GM21423 (cell line): Measurements from ENCODE around the gene ALPL.
"Not testable (repeated sequence)": the region's sequence is repeated elsewhere in the genome, so short reads cannot be mapped to it uniquely, and the experiment has no call there.

Source experiments
- ATAC-seq: cut with Tn5 transposase; IDR thresholded peaks from one replicate; pipeline ENCODE4 v1.9.1; 2021; ENCODE audit warnings: mild to moderate bottlenecking, moderate library complexity; ENCODE audit not compliant: unreplicated experiment

The ALPL gene

DNA sequence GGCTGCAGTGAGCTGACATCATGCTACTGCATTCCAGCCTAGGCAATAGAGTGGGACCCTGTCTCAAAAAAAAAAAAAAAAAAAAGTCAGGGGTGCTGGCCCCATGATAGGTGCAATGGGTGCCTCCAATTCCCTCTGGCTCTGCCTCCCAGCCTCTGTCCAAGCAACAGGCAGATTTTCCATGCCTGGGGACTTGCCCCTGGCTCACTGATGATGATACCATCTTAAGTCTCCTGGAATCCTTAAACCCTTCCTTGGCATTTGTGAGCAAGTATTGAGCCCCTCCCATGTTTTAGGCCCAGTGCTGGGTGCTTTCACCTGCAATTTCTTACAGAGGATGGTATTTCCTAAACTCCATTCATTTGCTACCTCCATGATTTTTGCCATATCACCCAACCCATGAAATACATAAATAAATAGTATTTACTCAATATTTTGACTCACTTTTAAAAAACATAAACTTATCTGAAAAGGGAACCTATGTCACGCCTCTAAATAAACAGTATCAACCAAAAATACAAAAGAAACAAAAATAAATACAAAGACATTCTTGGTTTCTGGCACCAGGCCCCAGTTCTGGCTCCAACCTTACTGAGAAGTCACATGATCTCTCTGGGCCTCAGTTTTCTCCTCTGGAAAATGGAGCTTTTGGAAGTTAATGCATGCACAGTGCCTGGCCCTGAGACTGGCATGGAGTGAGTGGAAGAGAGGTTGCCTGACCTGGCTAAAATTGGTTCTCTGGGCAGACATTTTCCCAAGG lies 1.5 kb upstream of the ALPL start:
- no peak for ATAC-seq

DNA sequence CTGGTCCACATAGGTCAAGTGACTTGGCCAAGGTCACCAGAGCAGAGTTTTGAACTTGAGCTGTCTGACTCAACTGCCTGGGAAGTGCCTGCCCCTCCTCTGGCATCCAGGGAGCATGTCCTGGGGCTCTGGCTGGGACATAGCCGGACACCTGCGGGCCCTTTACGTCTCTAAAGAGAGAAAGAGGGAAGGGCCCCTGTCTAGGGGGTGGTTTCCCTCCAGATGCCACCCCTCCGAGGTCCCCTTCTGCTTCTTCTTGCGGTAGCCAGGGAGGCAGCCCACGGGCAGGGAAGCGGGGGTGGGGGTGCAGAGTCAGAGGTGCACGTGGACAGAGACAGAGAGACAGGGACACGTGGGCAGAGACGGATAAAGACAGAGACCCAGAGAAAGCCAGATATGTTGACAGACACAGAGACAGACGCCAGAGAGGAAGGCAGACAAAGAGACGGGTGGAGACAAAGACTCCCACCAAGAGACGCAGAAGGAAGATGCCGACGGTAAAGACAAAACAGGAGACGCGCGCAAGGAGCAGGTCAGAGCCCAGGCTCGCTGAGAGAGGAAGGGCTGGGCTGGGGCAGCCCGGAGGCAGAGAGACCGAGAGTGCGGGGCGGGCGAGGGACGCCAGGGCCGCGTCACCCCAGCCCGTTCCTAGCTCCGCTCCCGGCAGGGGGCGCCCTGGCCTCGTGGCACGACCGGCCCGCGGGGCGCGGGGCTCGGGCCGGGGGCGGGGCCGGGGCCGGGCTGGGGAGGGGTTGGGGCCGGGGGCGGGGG lies 458 bp upstream of the ALPL start:
- ATAC-seq = no peak

DNA sequence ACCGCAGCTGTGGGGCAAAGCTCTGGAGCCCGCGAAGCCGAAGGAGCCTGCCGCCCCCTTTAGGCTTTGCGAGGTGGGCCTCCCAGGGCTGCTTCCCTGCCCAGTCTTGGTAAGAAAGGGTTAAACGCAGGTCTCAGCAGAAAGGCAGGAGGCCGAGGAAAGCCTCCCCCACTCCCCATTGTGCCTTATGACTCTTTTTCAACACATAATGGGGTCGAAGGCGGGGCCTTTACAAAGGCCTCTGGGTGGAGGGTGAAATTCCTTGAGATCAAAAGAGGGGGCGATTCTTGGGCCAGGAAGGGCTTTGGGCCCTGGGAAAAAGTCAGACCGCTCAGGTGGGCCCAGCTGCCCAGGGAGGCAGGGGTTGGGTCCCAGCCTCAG lies 880 bp downstream of the ALPL start:
- no peak for ATAC-seq

DNA sequence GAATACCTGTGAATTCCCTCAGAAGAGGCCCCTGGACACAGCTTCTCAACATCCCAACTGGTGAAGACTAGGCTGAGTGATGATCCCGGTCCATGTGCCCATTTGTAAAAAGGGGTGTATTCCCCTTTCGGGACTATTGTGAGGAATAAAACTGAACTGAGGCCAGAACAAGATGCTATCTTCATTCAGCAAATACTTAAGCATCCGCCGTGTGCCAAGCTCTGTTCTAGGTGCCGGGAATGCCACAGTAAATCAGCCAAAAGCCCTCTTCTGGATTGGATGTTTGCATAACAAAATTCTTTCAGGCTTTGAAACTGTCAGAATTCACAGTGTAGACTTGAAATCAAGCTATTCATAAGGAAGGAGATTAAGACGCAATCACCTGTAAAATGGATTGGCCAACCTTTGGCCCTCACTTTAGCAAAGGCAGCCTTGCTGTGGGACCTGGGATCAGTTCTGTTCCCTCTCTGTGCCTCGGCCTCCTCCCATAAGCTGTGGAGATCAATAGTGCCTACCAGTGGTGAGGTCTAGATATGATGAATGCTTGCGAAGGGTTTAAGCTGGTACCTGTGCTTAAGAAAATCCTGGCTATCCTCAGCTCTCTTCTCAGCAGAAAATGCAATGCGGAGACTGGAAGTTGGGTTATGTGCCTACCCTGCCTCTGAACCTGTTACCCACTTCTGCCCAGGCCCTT lies 1.8 kb downstream of the ALPL start:
- no peak for ATAC-seq

DNA sequence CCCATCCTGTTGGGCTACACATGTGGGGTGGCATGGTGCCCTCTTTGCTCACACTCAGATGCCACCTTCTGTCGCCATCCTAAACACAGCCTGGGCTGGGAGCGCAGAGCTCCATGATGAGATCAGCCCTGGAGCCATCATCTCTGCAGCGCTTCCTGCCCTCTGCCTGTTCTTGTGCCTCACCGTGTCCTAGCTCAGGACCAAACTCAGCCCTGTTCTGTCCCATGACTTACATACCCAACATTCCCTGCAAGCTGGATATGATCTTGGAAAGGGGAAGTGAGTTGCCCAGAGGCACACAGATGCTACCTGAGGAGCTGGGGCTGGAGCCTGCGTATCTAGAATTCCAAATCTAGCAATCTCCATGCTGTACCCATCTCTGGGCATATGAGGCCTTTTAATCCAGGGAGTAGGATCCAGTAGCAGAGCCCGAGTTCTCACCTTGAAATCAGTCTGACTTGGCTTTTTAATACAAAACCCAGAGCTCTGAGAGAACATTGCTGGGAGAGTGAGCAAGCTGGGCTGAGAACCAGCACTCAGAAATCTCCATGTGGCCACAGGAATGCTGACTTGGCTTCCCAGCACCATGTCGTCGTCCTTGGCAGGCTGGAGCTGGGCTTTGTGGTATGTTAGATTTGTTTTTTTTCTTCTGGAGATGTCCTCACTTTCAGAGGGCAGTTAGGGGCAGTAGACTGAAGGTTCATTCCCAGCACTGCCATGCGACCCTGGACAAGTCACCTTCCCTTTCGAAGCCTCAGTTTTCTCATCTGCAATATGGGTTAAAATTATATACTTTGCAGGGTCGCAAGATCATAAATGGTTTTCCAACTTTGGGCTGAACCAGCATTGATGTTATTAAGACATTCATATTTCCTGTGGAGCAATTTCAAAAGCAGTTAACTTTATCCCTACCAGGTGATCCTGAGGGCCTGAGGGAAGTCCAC lies 2.6 kb downstream of the ALPL start:
- ATAC-seq = no peak

DNA sequence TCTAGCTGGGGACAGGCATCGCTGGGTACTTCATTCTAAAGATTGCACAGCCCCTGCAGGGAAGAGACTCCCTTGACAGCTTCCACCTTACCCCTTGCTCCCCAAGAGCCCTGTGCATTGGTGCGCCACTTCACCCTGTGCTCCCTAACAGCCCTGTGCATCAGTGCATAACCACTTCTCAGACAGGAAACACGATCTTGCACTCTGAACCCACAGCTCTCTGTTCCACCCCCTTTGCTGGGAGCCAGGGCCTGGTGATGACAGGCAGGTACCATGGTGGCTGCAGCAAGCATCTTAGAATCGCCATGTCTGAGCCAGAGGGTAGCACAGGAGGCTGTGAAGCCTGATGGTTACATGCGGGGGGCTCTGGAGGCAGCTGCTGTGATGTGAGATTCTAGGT lies 5.0 kb downstream of the ALPL start:
- ATAC-seq = peak; percentile 60

DNA sequence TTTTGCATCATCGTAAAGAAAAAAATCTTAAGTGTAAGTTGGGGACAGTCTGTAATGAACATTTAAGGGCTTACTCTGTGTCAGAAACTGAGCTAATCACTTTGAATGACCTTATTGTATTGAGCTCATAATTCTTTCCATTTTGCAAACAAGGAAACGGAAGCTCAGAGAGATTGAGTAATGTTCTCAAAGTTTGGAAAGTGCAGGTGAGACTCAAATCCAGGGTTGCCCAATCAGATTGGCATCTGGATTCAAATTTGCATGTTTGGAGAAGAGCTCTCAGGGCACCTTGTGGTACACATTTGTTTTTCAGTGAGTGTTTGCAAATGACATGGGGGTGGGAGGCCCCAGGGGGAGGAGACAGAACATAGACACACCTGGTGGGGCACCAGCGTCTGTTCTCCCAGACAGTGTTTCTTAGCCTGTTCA lies 8.0 kb downstream of the ALPL start:
- no peak for ATAC-seq

DNA sequence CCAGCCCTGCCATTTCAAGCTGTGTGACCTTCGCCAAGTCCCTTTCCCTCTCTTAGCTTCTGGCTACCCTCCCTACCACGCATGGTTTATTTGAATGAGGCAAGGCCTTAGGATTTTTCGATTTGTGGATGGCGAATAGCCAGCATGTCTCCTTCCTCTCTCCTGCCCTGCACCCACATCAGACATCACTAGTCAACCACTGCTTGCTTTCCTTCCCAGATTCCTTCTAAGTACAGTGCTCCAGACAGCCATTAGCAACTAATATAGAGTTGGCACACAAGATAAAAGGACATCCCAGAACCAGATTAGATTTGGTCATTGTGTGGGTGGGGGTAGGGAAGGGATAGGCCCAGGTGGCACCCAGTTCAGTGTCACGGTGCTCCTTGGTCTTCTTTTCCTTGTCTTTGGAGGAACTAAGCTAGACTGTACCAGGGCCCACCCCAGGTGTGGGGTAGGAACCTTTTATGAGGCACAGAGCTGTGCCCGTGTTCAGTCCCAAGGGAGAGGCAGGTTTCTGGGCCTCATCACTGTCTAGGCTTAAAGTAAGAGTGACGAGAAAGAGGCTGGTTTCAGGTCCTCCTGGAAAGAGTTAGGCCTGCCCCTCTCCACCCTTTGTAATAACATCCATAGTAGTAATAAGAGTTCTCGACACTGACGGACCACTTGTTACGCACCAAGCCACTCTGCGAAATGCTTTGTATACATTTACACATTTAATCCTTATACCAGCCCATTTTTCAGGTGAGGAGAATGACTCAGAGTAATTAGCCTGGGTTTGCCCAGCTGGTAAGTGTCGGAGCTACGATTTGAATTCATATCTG lies 8.6 kb downstream of the ALPL start:
- ATAC-seq = no peak

DNA sequence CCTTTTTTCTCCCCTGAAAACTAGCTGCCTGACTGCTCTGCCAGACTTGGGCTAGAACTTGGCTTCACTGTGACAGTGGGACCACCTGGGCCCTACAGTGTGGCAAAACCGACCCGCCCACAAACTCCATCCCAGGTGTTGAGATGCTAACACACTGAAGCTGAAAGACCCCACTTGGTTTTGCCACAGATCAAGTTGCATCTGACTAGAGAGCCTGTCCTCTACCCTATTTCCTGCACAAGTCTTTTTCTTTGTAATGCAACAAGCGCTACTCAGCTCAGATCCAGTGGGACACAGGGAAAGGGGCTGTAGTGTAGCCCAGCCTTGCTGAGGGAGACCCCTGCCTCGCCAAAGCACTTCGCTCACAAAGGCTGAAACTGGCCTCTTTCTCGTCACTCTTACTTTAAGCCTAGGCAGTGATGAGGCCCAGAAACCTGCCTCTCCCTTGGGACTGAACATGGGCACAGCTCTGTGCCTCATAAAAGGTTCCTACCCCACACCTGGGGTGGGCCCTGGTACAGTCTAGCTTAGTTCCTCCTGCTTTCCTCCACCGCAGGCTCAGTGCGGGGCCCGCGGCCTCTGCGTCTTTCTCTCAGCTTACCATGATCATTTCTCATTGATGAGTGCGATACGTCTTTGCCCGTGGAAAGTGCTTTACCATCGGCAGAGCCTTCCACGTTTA lies 9.7 kb downstream of the ALPL start:
- no peak for ATAC-seq

DNA sequence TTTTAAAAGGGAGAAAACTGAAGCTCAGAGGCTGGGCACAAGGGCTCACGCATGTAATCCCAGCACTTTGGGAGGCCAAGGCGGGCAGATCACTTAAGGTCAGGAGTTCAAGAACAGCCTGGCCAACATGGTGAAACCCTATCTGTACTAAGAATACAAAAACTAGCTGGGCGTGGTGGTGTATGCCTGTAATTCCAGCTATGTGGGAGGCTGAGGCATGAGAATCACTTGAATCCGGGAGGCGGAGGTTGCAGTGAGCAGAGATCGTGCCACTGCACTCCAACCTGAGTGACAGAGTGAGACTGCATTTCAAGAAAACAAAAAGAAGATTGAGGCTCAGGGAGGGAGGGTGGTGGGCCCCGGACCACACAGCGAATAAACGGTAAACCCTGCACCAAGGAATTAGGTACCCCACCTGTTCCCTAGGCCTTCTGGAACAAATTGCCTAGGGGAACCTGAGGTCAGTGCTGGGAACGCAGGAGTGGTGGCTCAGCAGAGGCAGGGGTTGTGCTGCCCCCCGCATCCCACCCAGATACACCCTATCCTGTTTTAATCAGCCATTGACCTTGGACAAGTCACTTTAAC lies 10.4 kb downstream of the ALPL start:
- ATAC-seq = not testable (repeated sequence)

DNA sequence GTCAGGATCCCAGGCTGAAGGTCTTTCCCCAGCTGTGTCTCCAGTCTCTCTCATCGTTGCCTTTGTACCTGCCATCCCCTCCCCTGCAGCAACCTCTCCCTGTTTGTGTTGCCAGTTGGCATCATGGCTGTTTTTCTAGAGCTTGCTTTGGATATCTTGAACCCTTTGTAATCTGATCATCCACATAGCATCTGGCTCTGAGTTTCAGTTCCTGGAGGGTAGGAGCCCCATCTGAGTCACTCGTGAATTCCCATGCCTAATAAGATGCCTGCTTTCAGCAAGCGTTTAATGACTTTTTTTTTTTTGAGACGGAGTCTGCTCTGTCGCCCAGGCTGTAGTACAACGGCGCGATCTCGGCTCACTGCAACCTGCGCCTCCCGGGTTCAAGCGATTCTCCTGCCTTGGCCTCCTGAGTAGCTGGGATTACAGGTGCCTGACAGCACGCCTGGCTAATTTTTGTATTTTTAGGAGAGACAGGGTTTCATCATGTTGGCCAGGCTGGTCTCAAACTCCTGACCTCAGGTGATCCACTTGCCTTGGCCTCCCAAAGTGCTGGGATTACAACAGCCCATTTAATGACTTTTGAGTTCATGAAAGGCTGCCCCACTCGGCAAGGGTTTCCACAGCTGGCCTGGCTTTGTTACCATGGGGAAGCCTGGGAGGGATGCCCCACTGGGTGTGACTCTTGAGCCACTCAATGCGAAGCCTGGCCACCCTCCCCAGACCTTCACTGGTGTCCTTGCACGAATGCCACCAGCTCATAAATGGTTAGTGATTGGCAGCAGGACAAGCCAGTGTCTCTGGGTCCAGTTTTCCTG lies 11.9 kb downstream of the ALPL start:
- ATAC-seq = no peak

DNA sequence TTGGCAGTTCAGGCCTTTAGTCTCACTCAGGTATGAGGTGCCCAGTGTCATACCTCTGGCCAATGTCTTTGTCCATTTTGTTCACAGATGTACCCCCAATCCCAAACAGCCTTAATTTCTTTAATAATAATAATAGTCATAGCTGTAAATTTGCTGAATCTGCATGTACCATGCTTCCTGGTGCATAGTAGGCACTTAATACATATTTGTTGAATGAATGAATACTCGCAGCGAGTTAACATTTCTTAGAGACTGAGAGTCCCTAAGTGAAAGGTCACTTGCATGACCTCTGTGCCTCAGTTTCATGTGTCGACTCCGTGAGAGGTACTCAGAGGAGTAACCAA lies 12.5 kb downstream of the ALPL start:
- no peak for ATAC-seq

DNA sequence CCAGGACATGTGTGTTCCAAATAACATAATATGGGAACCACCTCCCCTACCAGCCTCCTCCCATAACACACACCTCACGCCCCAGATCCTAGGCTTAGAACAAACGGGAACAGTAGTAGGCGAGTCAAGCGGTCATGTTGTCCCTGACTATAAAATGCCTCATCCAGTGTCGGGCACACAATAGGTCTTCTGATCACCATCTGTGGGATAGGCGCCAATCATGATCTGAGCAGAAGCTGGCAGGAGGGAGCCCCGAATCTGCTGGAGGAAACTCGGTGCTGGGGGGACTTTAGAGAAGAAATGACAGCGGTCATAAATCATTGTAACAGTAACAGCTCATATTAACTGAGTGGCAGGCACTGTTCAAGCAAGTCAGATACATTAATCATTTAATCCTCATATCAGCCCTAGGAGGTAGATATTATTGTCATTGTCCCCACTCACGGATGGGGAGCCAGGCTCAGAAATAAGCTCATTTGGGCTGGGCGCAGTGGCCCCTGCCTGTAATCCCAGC lies 13.4 kb downstream of the ALPL start:
- no peak for ATAC-seq

DNA sequence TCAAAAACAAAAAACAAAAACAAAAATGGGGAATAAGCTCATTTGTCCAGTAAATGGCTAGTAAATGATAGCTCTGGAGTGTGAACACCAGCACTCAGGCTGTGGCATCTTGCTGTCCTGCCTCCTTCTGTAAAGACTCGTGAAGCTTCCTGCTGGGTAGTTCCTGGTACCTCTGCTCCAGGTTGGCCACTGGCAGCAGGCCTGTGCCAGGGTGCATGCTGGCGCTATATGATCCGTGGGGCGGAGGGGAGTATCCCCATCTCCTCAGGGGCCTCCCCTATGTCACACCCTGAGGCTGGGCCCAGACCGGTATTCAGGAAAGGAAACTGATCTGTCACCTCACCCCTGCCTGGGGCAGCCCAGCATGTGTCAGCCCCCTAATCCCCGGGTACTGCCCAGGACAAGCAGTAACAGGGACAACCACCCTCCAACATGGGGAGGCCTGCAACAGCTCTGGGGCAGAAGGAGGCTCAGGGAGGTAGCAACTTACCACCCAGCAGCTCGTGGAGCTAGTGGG lies 14.1 kb downstream of the ALPL start:
- ATAC-seq = no peak

DNA sequence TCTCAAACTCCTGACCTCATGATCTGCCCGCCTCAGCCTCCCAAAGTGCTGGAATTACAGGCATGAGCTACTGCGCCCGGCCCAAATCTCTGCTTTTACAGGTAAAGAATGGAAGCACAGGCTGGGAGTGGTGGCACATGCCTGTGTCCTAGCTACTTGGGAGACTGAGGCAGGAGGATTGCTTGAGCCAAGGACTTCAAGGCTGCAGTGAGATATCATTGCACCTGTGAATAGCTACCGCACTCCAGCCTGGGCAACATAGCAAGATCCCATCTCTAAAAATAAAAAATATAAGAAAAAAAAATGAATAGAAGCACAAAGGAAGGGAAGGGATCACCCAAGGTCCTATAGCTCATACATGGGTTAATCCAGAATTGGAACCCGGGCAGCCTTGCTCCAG lies 15.0 kb downstream of the ALPL start:
- no peak for ATAC-seq

DNA sequence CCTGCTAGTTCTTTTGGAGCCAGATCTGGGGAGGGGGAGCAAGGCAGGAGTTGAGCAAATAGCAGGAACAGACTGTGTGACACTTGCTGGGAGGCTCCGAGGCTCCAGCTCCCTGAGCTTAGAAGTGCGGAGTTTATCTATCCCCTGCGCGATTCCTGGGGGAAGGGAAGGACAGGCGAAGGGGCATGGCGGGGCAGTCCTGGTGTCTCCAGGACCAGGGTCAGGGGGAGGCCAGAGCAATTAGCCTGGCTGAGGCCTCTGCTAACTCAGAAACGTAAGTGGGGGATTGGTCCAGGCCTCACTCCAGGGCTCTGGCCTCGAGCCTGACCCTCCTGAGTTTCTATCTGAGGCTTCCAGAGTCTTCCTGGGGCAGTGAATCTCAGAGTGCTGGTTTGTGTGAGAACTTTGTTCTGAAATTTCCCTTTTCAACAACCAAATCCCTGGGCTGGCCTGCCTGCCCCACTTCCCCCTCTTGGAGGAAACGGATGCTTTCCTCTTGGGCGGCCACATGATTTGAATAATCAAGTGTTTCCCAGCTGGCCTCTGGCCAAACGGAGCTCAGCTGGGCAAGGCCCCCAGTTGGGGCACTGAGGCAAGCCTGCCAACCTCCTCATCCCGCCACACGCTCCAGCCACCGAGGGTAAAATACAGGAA lies 15.6 kb downstream of the ALPL start:
- no peak for ATAC-seq

DNA sequence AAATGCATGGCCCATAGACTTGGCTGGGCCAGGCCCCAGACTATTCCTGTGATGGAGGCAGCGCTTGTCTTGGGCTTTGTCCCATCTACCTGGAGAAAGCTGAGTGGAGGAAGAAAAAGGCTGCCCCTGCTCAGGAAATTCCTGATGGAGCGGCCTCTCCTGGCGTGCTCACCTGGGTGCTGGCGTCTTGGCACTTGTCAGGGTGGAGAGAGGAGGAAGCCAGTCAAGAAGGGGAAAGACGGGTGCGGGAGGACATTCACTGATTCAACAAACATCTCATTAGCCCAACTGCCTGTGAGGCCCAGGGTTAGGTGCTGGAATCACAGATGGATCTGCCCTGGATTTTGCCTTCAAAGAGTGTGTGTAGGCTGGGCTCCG lies 16.1 kb downstream of the ALPL start:
- ATAC-seq = no peak
